NAMALWA (cell line): ENCODE measurements around the gene PRIMPOL.
"Not testable (repeated sequence)": the region's sequence is repeated elsewhere in the genome, so short reads cannot be mapped to it uniquely, and the experiment has no call there.

ENCODE experiments used
- DNase-seq: peaks from one replicate; pipeline ENCODE4 v3.0.0-alpha.2; 2015; ENCODE audit warnings: low spot score

The PRIMPOL gene

GRCh38 chr4:184641022-184641421 lies 8.5 kb upstream of the PRIMPOL start:
- DNase-seq: no peak

- DNase-seq: no peak
Observed at GRCh38 chr4:184641451-184641850, 8.1 kb upstream of the PRIMPOL start.

- DNase-seq: no peak
Observed at GRCh38 chr4:184643731-184644130, 5.8 kb upstream of the PRIMPOL start.

GRCh38 chr4:184644553-184645307 lies 4.8 kb upstream of the PRIMPOL start:
- no peak for DNase-seq

- DNase-seq: no peak
Observed at GRCh38 chr4:184645904-184646610, 3.5 kb upstream of the PRIMPOL start.

GRCh38 chr4:184647266-184648053 lies 2.1 kb upstream of the PRIMPOL start:
- no peak for DNase-seq

- no peak for DNase-seq
Observed at GRCh38 chr4:184648054-184648312, 1.6 kb upstream of the PRIMPOL start.

GRCh38 chr4:184648313-184649025 lies 1.1 kb upstream of the PRIMPOL start:
- peak; percentile 51 for DNase-seq

GRCh38 chr4:184649971-184650855 lies 675 bp downstream of the PRIMPOL start:
- peak; percentile 44 for DNase-seq

- DNase-seq: no peak
Observed at GRCh38 chr4:184651899-184652298, 2.4 kb downstream of the PRIMPOL start.

GRCh38 chr4:184652681-184653080 lies 3.1 kb downstream of the PRIMPOL start:
- DNase-seq: not testable (repeated sequence)

- DNase-seq: no peak
Observed at GRCh38 chr4:184653650-184654049, 4.1 kb downstream of the PRIMPOL start.

- DNase-seq: no peak
Observed at GRCh38 chr4:184655889-184656869, 6.6 kb downstream of the PRIMPOL start.

- no peak for DNase-seq
Observed at GRCh38 chr4:184657144-184657543, 7.6 kb downstream of the PRIMPOL start.

- not testable (repeated sequence) for DNase-seq
Observed at GRCh38 chr4:184657820-184658219, 8.3 kb downstream of the PRIMPOL start.

- DNase-seq: no peak
Observed at GRCh38 chr4:184660978-184661377, 11.4 kb downstream of the PRIMPOL start.

- no peak for DNase-seq
Observed at GRCh38 chr4:184662236-184662635, 12.7 kb downstream of the PRIMPOL start.

- DNase-seq: peak; percentile 51
Observed at GRCh38 chr4:184664445-184665210, 15.1 kb downstream of the PRIMPOL start.

GRCh38 chr4:184666670-184667069 lies 17.1 kb downstream of the PRIMPOL start:
- no peak for DNase-seq
